Brain microvascular endothelial cell (primary cell): ENCODE results near the gene KRT8.

Source experiments
- DNase-seq: peaks from one replicate; pipeline ENCODE4 v3.0.0-alpha.2; 2020
- H3K27ac ChIP-seq: fragments of 250-450 bp; sonication (Bioruptor Pico); 2 replicates; pipeline ENCODE4 v1.5.1; 2020; ENCODE audit warnings: mild to moderate bottlenecking, moderate library complexity
- H3K27me3 ChIP-seq: fragments of 250-450 bp; sonication (Bioruptor Pico); replicated peaks from 2 replicates; pipeline ENCODE4 v1.5.1; 2020; ENCODE audit warnings: mild to moderate bottlenecking
- H3K36me3 ChIP-seq: fragments of 250-450 bp; sonication (Bioruptor Pico); replicated peaks from 2 replicates; pipeline ENCODE4 v1.5.1; 2020; ENCODE audit warnings: mild to moderate bottlenecking
- H3K4me3 ChIP-seq: 2 replicates; pipeline ENCODE4 v1.5.1; 2011; ENCODE audit warnings: low read depth, mild to moderate bottlenecking, control low read depth, low read length, moderate library complexity
- CTCF ChIP-seq: IDR thresholded peaks from 2 replicates; pipeline ENCODE4 v1.5.1; 2011; ENCODE audit warnings: low read depth, mild to moderate bottlenecking, moderate library complexity, low read length, control low read depth, inconsistent platforms; ENCODE audit errors: missing control alignments
- in situ Hi-C: cut with HindIII; loops from 2 replicates; pipeline ENCODE4 v1.10.0; 2017; ENCODE audit warnings: low sequenced_read_pairs, low pct_ligation_motif_present

The KRT8 gene

DNA sequence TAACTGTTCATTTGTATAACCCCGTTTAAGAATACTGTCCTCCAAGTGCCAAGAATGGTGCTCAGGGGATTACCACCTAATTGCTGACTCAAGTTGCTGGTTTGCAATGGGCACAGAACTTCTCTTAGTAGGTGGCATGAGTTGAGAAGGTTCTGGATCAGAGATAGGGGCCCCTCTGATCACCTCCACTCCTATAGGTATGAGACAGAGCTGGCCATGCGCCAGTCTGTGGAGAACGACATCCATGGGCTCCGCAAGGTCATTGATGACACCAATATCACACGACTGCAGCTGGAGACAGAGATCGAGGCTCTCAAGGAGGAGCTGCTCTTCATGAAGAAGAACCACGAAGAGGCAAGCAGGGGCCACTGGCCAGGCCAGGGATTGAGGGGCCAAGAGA lies 45.7 kb upstream of the KRT8 start:
- Histone ChIP-seq H3K27me3 (no peaks in the 10 kb centered on the region), H3K27ac (no peak overlapping the region), H3K4me3 (peak overlapping the region; percentile 89), H3K36me3 (peaks cover 32% of the 10 kb centered on the region)
- TF ChIP-seq CTCF = no peak
- in situ Hi-C loops = no loop called here
- DNase-seq = no peak

GRCh38 chr12:52949413-52950331 lies 44.8 kb upstream of the KRT8 start:
- H3K27ac ChIP-seq = peak overlapping the region; percentile 50
- H3K4me3 ChIP-seq = peak overlapping the region; percentile 89
- peak; percentile 90 for DNase-seq
- H3K36me3 ChIP-seq = peaks cover 32% of the 10 kb centered on the region
- no peaks in the 10 kb centered on the region for H3K27me3 ChIP-seq
- no peak for TF ChIP-seq CTCF
- in situ Hi-C loops = no loop called here

DNA sequence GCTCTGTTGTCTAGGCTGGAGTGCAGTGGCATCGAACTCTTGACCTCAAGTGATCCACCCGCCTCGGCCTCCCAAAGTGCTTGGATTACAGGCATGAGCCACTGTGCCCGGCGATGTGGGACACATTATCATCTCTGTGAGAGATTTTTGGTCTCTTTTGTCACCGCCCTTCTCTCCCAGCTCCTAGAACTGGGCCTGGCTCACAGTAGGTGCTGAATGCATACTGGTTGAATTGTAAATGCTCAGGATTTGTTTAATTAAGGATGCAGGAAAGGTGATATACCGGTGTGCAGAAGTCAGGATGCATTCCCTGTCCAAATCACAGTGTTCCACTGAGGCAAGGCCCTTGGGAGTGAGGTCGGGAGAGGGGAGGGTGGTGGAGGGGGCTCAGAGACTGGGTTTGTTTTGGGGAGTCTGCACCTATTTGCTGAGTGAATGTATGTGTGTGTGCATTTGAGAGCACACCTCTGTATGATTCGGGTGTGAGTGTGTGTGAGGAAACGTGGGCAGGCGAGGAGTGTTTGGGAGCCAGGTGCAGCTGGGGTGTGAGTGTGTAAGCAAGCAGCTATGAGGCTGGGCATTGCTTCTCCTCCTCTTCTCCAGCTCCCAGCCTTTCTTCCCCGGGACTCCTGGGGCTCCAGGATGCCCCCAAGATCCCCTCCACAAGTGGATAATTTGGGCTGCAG lies 43.0 kb upstream of the KRT8 start:
- H3K27me3 ChIP-seq = no peaks in the 10 kb centered on the region
- peaks cover 27% of the 10 kb centered on the region for H3K36me3 ChIP-seq
- DNase-seq = no peak
- in situ Hi-C loops = no loop called here
- H3K27ac ChIP-seq = no peak overlapping the region
- no peak for TF ChIP-seq CTCF
- peak overlapping the region; percentile 89 for H3K4me3 ChIP-seq

- no peak for DNase-seq
Observed at GRCh38 chr12:52946797-52947547, 42.1 kb upstream of the KRT8 start.

GRCh38 chr12:52946334-52946733 lies 41.5 kb upstream of the KRT8 start:
- in situ Hi-C loops = no loop called here
- no peak overlapping the region for H3K4me3 ChIP-seq
- DNase-seq = no peak
- TF ChIP-seq CTCF = no peak
- peaks cover 11% of the 10 kb centered on the region for H3K36me3 ChIP-seq
- peak overlapping the region; percentile 28 for H3K27ac ChIP-seq
- no peaks in the 10 kb centered on the region for H3K27me3 ChIP-seq

More at GRCh38 chr12:52946797-52947547, 42.1 kb upstream of the KRT8 start:
- Histone ChIP-seq H3K27ac (peak overlapping the region; percentile 28), H3K36me3 (peaks cover 18% of the 10 kb centered on the region), H3K27me3 (no peaks in the 10 kb centered on the region), H3K4me3 (no peak overlapping the region)
- in situ Hi-C loops = no loop called here
- no peak for TF ChIP-seq CTCF
